IMR-90 (cell line): ENCODE data around the gene LMOD1. TPM values are rescaled to one million over a fixed set of nuclear protein-coding genes. Genes with fewer than 3 reads are reported as not detected.

ENCODE experiments used
- ATAC-seq: fragments of 200-7000 bp; cut with Tn5 transposase; 2 replicates; pipeline ENCODE4 v1.9.1; 2020; ENCODE audit warnings: low read depth, mild to moderate bottlenecking, moderate library complexity
- BruUV-seq: library from RNA; stranded (reverse); fragments of 400-500 nt; replicated peaks from 2 replicates; lab custom pipeline; 2021; lab: Mats Ljungman, UMichigan
- CTCF ChIA-PET: fragments of 300-600 bp; formaldehyde crosslinking; extraction: SDS; loops from one replicate; lab custom pipeline; 2021; ENCODE audit warnings: antibody characterized with exemption; lab: Yijun Ruan, JAX
- POLR2A ChIA-PET: fragments of 300-600 bp; sonication (Branson Sonifier 250); formaldehyde crosslinking; loops from one replicate; lab custom pipeline; 2022; ENCODE audit warnings: antibody characterized with exemption; ENCODE audit not compliant: unreplicated experiment; lab: Charles Lee
- DNase-seq: peaks from one replicate; pipeline ENCODE4 v3.0.0; 2013
- H2AFZ ChIP-seq: replicated peaks from 2 replicates; pipeline ENCODE3; 2013; ENCODE audit warnings: low read length, mild to moderate bottlenecking; ENCODE audit not compliant: poor library complexity
- H2AK5ac ChIP-seq: 2 replicates; pipeline ENCODE4 v1.6.1; 2013; ENCODE audit warnings: low read depth, low read length, inconsistent platforms
- H2AK9ac ChIP-seq: replicated peaks from 2 replicates; pipeline ENCODE3; 2013; ENCODE audit warnings: mild to moderate bottlenecking, low read depth, low read length, moderate library complexity; ENCODE audit not compliant: poor library complexity
- H2BK120ac ChIP-seq: 2 replicates; pipeline ENCODE4 v1.6.1; 2013; ENCODE audit warnings: low read depth, low read length, inconsistent platforms
- H2BK15ac ChIP-seq: 3 replicates; pipeline ENCODE4 v1.6.1; 2013; ENCODE audit warnings: low read depth, low read length, inconsistent platforms
- H2BK20ac ChIP-seq: 2 replicates; pipeline ENCODE4 v1.6.1; 2013; ENCODE audit warnings: low read depth, mild to moderate bottlenecking, inconsistent platforms, low read length, moderate library complexity
- H2BK5ac ChIP-seq: 2 replicates; pipeline ENCODE4 v1.6.1; 2013; ENCODE audit warnings: mild to moderate bottlenecking, low read depth, low read length, inconsistent platforms; ENCODE audit not compliant: poor library complexity, severe bottlenecking
- H3K14ac ChIP-seq: replicated peaks from 2 replicates; pipeline ENCODE4 v1.6.1; 2013; ENCODE audit warnings: low read depth, low read length, inconsistent platforms
- H3K18ac ChIP-seq: 2 replicates; pipeline ENCODE4 v1.6.1; 2013; ENCODE audit warnings: low read depth, low read length, control low read depth
- H3K23ac ChIP-seq: 2 replicates; pipeline ENCODE4 v1.6.1; 2013; ENCODE audit warnings: low read depth, low read length, inconsistent platforms
- H3K27ac ChIP-seq: 2 replicates; pipeline ENCODE4 v1.5.1; 2013; ENCODE audit warnings: mild to moderate bottlenecking, control low read depth, low read length; ENCODE audit not compliant: insufficient read depth
- H3K27me3 ChIP-seq: 2 replicates; pipeline ENCODE4 v1.6.1; 2013; ENCODE audit warnings: low read length; ENCODE audit not compliant: control insufficient read depth, insufficient read depth
- H3K36me3 ChIP-seq: 2 replicates; pipeline ENCODE4 v1.6.1; 2013; ENCODE audit warnings: low read length, mixed read lengths; ENCODE audit not compliant: control insufficient read depth, insufficient read depth
- H3K4ac ChIP-seq: 2 replicates; pipeline ENCODE4 v1.6.1; 2013; ENCODE audit warnings: low read depth, low read length, inconsistent platforms
- H3K4me1 ChIP-seq: 2 replicates; pipeline ENCODE4 v1.6.1; 2013; ENCODE audit warnings: low read length, mixed read lengths; ENCODE audit not compliant: control insufficient read depth, insufficient read depth
- H3K4me2 ChIP-seq: 2 replicates; pipeline ENCODE4 v1.6.1; 2013; ENCODE audit warnings: low read depth, mild to moderate bottlenecking, control low read depth, low read length, moderate library complexity
- H3K4me3 ChIP-seq: 2 replicates; pipeline ENCODE4 v1.5.1; 2013; ENCODE audit warnings: low read depth, mild to moderate bottlenecking, control low read depth, low read length, moderate library complexity; ENCODE audit not compliant: insufficient read depth
- H3K56ac ChIP-seq: 2 replicates; pipeline ENCODE4 v1.6.1; 2013; ENCODE audit warnings: low read length, inconsistent platforms; ENCODE audit not compliant: insufficient read depth; ENCODE audit errors: extremely low read depth
- H3K79me1 ChIP-seq, 2 experiments: 2 replicates each; pipeline ENCODE4 v1.6.1; 2013; ENCODE audit warnings: low read length in 2 of 2, inconsistent platforms in 1 of 2, low read depth in 1 of 2
- H3K9ac ChIP-seq: 2 replicates; pipeline ENCODE4 v1.6.1; 2013; ENCODE audit warnings: low read depth, low read length, control low read depth
- H3K9me1 ChIP-seq: 2 replicates; pipeline ENCODE4 v1.6.1; 2013; ENCODE audit warnings: low read length, inconsistent platforms; ENCODE audit not compliant: insufficient read depth
- H3K9me3 ChIP-seq: 2 replicates; pipeline ENCODE4 v1.6.1; 2013; ENCODE audit warnings: low read length; ENCODE audit not compliant: control insufficient read depth, insufficient read depth
- H4K20me1 ChIP-seq: 2 replicates; pipeline ENCODE4 v1.6.1; 2013; ENCODE audit warnings: low read length, inconsistent platforms; ENCODE audit not compliant: insufficient read depth
- H4K5ac ChIP-seq: 2 replicates; pipeline ENCODE4 v1.6.1; 2013; ENCODE audit warnings: mild to moderate bottlenecking, low read depth, low read length, control low read depth
- H4K8ac ChIP-seq, 2 experiments: 2 replicates each; pipeline ENCODE4 v1.6.1; 2013; ENCODE audit warnings: low read depth in 2 of 2, low read length in 2 of 2, control low read depth in 1 of 2, inconsistent platforms in 1 of 2
- H4K91ac ChIP-seq: 2 replicates; pipeline ENCODE4 v1.6.1; 2013; ENCODE audit warnings: low read depth, low read length, inconsistent platforms; ENCODE audit not compliant: insufficient read depth
- FOS ChIP-seq: fragments of 150-350 bp; IDR thresholded peaks from 2 replicates; pipeline ENCODE4 v1.6.1; 2016; ENCODE audit warnings: low read depth, low read length
- MAZ ChIP-seq: IDR thresholded peaks from 2 replicates; pipeline ENCODE4 v1.6.1; 2012; ENCODE audit warnings: low read depth, mild to moderate bottlenecking, low read length, improper control_type of control experiment, moderate library complexity, borderline replicate concordance
- POLR2A ChIP-seq: IDR thresholded peaks from 2 replicates; pipeline ENCODE4 v1.6.1; 2012; ENCODE audit warnings: mild to moderate bottlenecking, low read depth, low read length
- RFX5 ChIP-seq: IDR thresholded peaks from 2 replicates; pipeline ENCODE4 v1.8.0; 2012; ENCODE audit warnings: low read depth, mild to moderate bottlenecking, low read length, moderate library complexity
- SMC3 ChIP-seq: fragments of 150-350 bp; IDR thresholded peaks from 2 replicates; pipeline ENCODE4 v1.6.1; 2016; ENCODE audit warnings: low read depth, mild to moderate bottlenecking, antibody characterized with exemption, low read length, moderate library complexity
- WGBS, 2 experiments: methylation state at CpG; one replicate each; pipeline versions ENCODE4 v1.1.5 to v1.1.7; 2013; ENCODE audit warnings: missing lambda C conversion rate in 2 of 2; ENCODE audit not compliant: insufficient read length in 1 of 2; ENCODE audit errors: extremely low coverage in 2 of 2; 5-methylcytosine and 5-hydroxymethylcytosine counted together
- dilution Hi-C: fragments of 300-500 bp; cut with HindIII; formaldehyde crosslinking; loops from one replicate; pipeline ENCODE4 v1.14.3; 2018; ENCODE audit warnings: low sequenced_read_pairs; ENCODE audit not compliant: unreplicated experiment
- in situ Hi-C: fragments of 300-500 bp; cut with MboI; formaldehyde crosslinking; loops from 3 replicates; pipeline ENCODE4 v1.14.3; 2019; ENCODE audit warnings: low sequenced_read_pairs, inconsistent platforms, mixed read lengths
- intact Hi-C: fragments of 100-400 bp; cut with micrococcal nuclease; formaldehyde crosslinking; loops from 2 replicates; pipeline ENCODE4 v1.10.0; 2022
- polyA plus RNA-seq, 3 experiments: library from polyadenylated mRNA; depleted of rRNA; stranded (reverse); fragments of >200 nt; gene quantifications; 2 replicates each; pipeline ENCODE4 v1.2.3, GENCODE V29; 2012; ENCODE audit warnings: low replicate concordance in 1 of 3
- total RNA-seq: library from RNA; depleted of rRNA; stranded (reverse); fragments of >200 nt; gene quantifications from 2 replicates; pipeline ENCODE4 v1.2.3, GENCODE V29; 2012
- TF ChIP-seq, protein P1 (sequence below): fragments of 150-350 bp; IDR thresholded peaks from 2 replicates; pipeline ENCODE4 v1.6.1; 2017; ENCODE audit warnings: mild to moderate bottlenecking, antibody characterized with exemption, low read length, low read depth

The LMOD1 gene
- total and polyA plus RNA-seq, 2 of the 4 experiments (the other 2 are of a cell fraction) = 51.7 to 53.2 TPM

DNA sequence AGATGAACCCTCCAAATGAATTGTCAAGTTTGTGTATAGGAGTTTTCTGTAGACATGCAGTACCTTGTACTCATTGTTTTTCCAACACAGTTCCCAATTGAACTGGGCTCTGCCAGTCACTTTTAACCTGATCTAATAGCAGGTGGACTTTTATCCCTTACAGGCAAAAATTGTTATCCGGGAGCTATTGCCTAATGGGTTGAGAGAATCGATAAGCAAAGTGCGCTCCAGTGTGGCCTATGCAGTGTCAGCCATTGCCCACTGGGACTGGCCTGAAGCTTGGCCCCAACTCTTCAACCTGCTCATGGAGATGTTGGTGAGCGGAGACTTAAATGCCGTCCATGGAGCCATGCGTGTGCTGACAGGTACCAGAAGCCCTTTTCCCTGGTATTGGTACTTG, 98.1 kb downstream of the LMOD1 start:
- Histone ChIP-seq H3K27ac (no peak overlapping the region), H4K8ac (no peak overlapping the region), H2AK9ac (no peak overlapping the region), H3K36me3 (peaks cover 17% of the 10 kb centered on the region), H2BK15ac (no peak overlapping the region), H3K14ac (no peak overlapping the region), H3K27me3 (no peaks in the 10 kb centered on the region), H2AK5ac (no peak overlapping the region), H2BK120ac (no peak overlapping the region), H3K9ac (no peak overlapping the region), H3K79me1 (peaks cover 26 to 69% of the 10 kb centered on the region in 2 experiments), H3K4me2 (no peak overlapping the region), H2AFZ (no peak overlapping the region), H3K9me3 (no peaks in the 10 kb centered on the region), H3K56ac (no peak overlapping the region), H4K91ac (no peak overlapping the region), H3K4ac (no peak overlapping the region), H3K18ac (no peak overlapping the region), H2BK5ac (peak overlapping the region; percentile 30), H3K4me1 (peaks cover 3% of the 10 kb centered on the region; the same call in 1 of the 2 replicates), H4K5ac (no peak overlapping the region), H3K9me1 (peaks cover 7% of the 10 kb centered on the region), H2BK20ac (no peak overlapping the region), H3K4me3 (no peak overlapping the region), H4K20me1 (peaks cover 26% of the 10 kb centered on the region; the same call in 1 of the 2 replicates), H3K23ac (no peak overlapping the region)
- in situ Hi-C loops (no loop called here), intact Hi-C loops (no loop called here), dilution Hi-C loops (no loop called here)
- 100% methylated on average over 2 of the region's 6 CpGs; no CpG with 5 or more reads in 1 of the 2 experiments for WGBS, 2 experiments
- no TSS peak for BruUV-seq
- CTCF ChIA-PET = interaction anchor here (0.6 kb wide), 1 partner anchor 48 kb away, joined by 3 read pairs; no protein-coding TSS in a partner anchor
- no peak for TF ChIP-seq POLR2A
- TF ChIP-seq RFX5 = no peak
- TF ChIP-seq MAZ = no peak
- no peak for TF ChIP-seq SMC3
- TF ChIP-seq FOS = no peak
- TF ChIP-seq, protein P1, sequence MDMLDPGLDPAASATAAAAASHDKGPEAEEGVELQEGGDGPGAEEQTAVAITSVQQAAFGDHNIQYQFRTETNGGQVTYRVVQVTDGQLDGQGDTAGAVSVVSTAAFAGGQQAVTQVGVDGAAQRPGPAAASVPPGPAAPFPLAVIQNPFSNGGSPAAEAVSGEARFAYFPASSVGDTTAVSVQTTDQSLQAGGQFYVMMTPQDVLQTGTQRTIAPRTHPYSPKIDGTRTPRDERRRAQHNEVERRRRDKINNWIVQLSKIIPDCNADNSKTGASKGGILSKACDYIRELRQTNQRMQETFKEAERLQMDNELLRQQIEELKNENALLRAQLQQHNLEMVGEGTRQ = no peak
- no peak for DNase-seq
- ATAC-seq = no peak
- POLR2A ChIA-PET = no interaction called here
